Mesenchymal stem cell (in vitro differentiated cells and primary cell): ENCODE data around the gene TAGLN3.

Experiments used
- DNase-seq: peaks from one replicate; pipeline ENCODE4 v3.0.0-alpha.2; 2013
- H2AFZ ChIP-seq: one replicate; pipeline ENCODE4 v1.6.1; 2013; ENCODE audit warnings: low read depth, mild to moderate bottlenecking, control low read depth, inconsistent platforms, low read length, moderate library complexity
- H2AK5ac ChIP-seq: 2 replicates; pipeline ENCODE4 v1.6.1; 2013; ENCODE audit warnings: low read length, moderate library complexity, mild to moderate bottlenecking, inconsistent platforms; ENCODE audit not compliant: severe bottlenecking
- H2BK120ac ChIP-seq: one replicate; pipeline ENCODE4 v1.6.1; 2013; ENCODE audit warnings: low read depth, mild to moderate bottlenecking, inconsistent platforms, low read length, moderate library complexity
- H2BK12ac ChIP-seq, 2 experiments: one replicate each; pipeline ENCODE4 v1.6.1; 2013; ENCODE audit warnings: inconsistent platforms in 2 of 2, low read length in 2 of 2, mild to moderate bottlenecking in 2 of 2, moderate library complexity in 2 of 2, control low read depth in 1 of 2
- H2BK15ac ChIP-seq: one replicate; pipeline ENCODE4 v1.6.1; 2013; ENCODE audit warnings: mild to moderate bottlenecking, low read depth, inconsistent platforms; ENCODE audit not compliant: poor library complexity, severe bottlenecking
- H2BK5ac ChIP-seq: 2 replicates; pipeline ENCODE4 v1.6.1; 2013; ENCODE audit warnings: low read depth, mild to moderate bottlenecking, low read length, control low read depth, inconsistent platforms; ENCODE audit not compliant: poor library complexity, severe bottlenecking
- H3K14ac ChIP-seq, 2 experiments: one replicate each; pipeline ENCODE4 v1.6.1; 2013; ENCODE audit warnings: inconsistent platforms in 2 of 2, low read length in 2 of 2, control low read depth in 1 of 2, mild to moderate bottlenecking in 1 of 2, moderate library complexity in 1 of 2
- H3K18ac ChIP-seq, 2 experiments: one replicate each; pipeline ENCODE4 v1.6.1; 2013; ENCODE audit warnings: inconsistent platforms in 2 of 2, low read length in 2 of 2, control low read depth in 1 of 2, low read depth in 1 of 2, mild to moderate bottlenecking in 1 of 2
- H3K23ac ChIP-seq, 2 experiments: one replicate each; pipeline ENCODE4 v1.6.1; 2013; ENCODE audit warnings: inconsistent platforms in 2 of 2, low read length in 2 of 2, mild to moderate bottlenecking in 2 of 2, moderate library complexity in 2 of 2, control low read depth in 1 of 2
- H3K27ac ChIP-seq: 2 replicates; pipeline ENCODE4 v1.5.1; 2013; ENCODE audit warnings: mild to moderate bottlenecking, moderate library complexity, low read length, control low read depth, inconsistent platforms; ENCODE audit not compliant: poor library complexity, severe bottlenecking
- H3K27me3 ChIP-seq, 2 experiments: 2 replicates each; pipeline versions ENCODE4 v1.6.1 to v1.7.0; 2013; ENCODE audit warnings: low read length in 2 of 2, mild to moderate bottlenecking in 2 of 2, moderate library complexity in 2 of 2, control low read depth in 1 of 2, inconsistent platforms in 1 of 2; ENCODE audit not compliant: control insufficient read depth in 1 of 2, insufficient read depth in 1 of 2
- H3K36me3 ChIP-seq, 2 experiments: 2 replicates each; pipeline versions ENCODE4 v1.6.1 to v1.7.0; 2013; ENCODE audit warnings: low read length in 2 of 2, control low read depth in 1 of 2, inconsistent platforms in 1 of 2, low read depth in 1 of 2, mild to moderate bottlenecking in 1 of 2; ENCODE audit not compliant: insufficient read depth in 2 of 2, control insufficient read depth in 1 of 2
- H3K4ac ChIP-seq, 2 experiments: one replicate each; pipeline ENCODE4 v1.6.1; 2013; ENCODE audit warnings: inconsistent platforms in 2 of 2, low read length in 2 of 2, mild to moderate bottlenecking in 2 of 2, moderate library complexity in 2 of 2, control low read depth in 1 of 2, low read depth in 1 of 2
- H3K4me1 ChIP-seq: 2 replicates; pipeline ENCODE4 v1.6.1; 2013; ENCODE audit warnings: low read depth, low read length, control low read depth; ENCODE audit not compliant: control insufficient read depth, insufficient read depth
- H3K4me2 ChIP-seq: 2 replicates; pipeline ENCODE4 v1.6.1; 2013; ENCODE audit warnings: low read length, mild to moderate bottlenecking, inconsistent platforms; ENCODE audit not compliant: poor library complexity, severe bottlenecking
- H3K4me3 ChIP-seq, 2 experiments: 2 replicates each; pipeline versions ENCODE4 v1.5.1 to v1.7.0; 2013; ENCODE audit warnings: low read length in 2 of 2, mild to moderate bottlenecking in 2 of 2, control low read depth in 1 of 2, low read depth in 1 of 2; ENCODE audit not compliant: insufficient read depth in 1 of 2
- H3K79me1 ChIP-seq: replicated peaks from 2 replicates; pipeline ENCODE4 v1.6.1; 2013; ENCODE audit warnings: mild to moderate bottlenecking, control low read depth, low read length, inconsistent platforms; ENCODE audit not compliant: poor library complexity, severe bottlenecking
- H3K9ac ChIP-seq: 2 replicates; pipeline ENCODE4 v1.7.0; 2013; ENCODE audit warnings: mild to moderate bottlenecking, low read length, moderate library complexity
- H3K9me3 ChIP-seq: 2 replicates; pipeline ENCODE4 v1.7.0; 2013; ENCODE audit warnings: mild to moderate bottlenecking, low read length; ENCODE audit not compliant: control insufficient read depth
- H4K8ac ChIP-seq: one replicate; pipeline ENCODE4 v1.6.1; 2013; ENCODE audit warnings: inconsistent platforms, mild to moderate bottlenecking, low read length, moderate library complexity
- H4K91ac ChIP-seq: one replicate; pipeline ENCODE4 v1.6.1; 2013; ENCODE audit warnings: mild to moderate bottlenecking, low read length, inconsistent platforms
- WGBS: methylation state at CpG from one replicate; pipeline ENCODE4 v1.1.7; 2013; ENCODE audit warnings: mixed read lengths; 5-methylcytosine and 5-hydroxymethylcytosine counted together

Gene TAGLN3

GRCh38 chr3:112004669-112005068 lies 5.9 kb downstream of the TAGLN3 start:
- Histone ChIP-seq H4K8ac (no peak overlapping the region), H3K4ac (no peak overlapping the region), H2BK12ac (no peak overlapping the region), H3K23ac (no peak overlapping the region), H2AK5ac (no peak overlapping the region), H2BK120ac (no peak overlapping the region), H2BK5ac (no peak overlapping the region), H3K4me3 (no peak overlapping the region), H2AFZ (no peak overlapping the region), H3K14ac (no peak overlapping the region), H3K9me3 (no peaks in the 10 kb centered on the region), H3K9ac (no peak overlapping the region), H3K4me1 (peaks cover 25% of the 10 kb centered on the region), H2BK15ac (no peak overlapping the region), H3K79me1 (peaks cover 15% of the 10 kb centered on the region), H3K18ac (no peak overlapping the region), H3K27ac (no peak overlapping the region), H3K4me2 (no peak overlapping the region), H4K91ac (no peak overlapping the region), H3K36me3 (peaks cover 0 to 21% of the 10 kb centered on the region in 2 experiments), H3K27me3 (no peaks in the 10 kb centered on the region)
- WGBS: 100% methylated on average over 2 of the region's 2 CpGs
- DNase-seq: no peak

- H3K9ac ChIP-seq: no peak overlapping the region
- H3K14ac ChIP-seq: no peak overlapping the region
- H2BK5ac ChIP-seq: no peak overlapping the region
- H3K27me3 ChIP-seq: no peaks in the 10 kb centered on the region
- no peak overlapping the region for H4K8ac ChIP-seq
- H3K4me2 ChIP-seq: no peak overlapping the region
- no peak overlapping the region for H2AK5ac ChIP-seq
- H3K4me1 ChIP-seq: peaks cover 25% of the 10 kb centered on the region
- no peak overlapping the region for H3K23ac ChIP-seq
- H3K4ac ChIP-seq: no peak overlapping the region
- no peak overlapping the region for H2BK15ac ChIP-seq
- H3K4me3 ChIP-seq: no peak overlapping the region
- 90% methylated on average over 3 of the region's 4 CpGs for WGBS
- peaks cover 15% of the 10 kb centered on the region for H3K79me1 ChIP-seq
- no peak for DNase-seq
- no peak overlapping the region for H2BK120ac ChIP-seq
- H3K36me3 ChIP-seq: peaks cover 0 to 21% of the 10 kb centered on the region in 2 experiments
- H2BK12ac ChIP-seq: no peak overlapping the region
- no peaks in the 10 kb centered on the region for H3K9me3 ChIP-seq
- H3K27ac ChIP-seq: no peak overlapping the region
- H3K18ac ChIP-seq: no peak overlapping the region
- no peak overlapping the region for H2AFZ ChIP-seq
- H4K91ac ChIP-seq: no peak overlapping the region
These were observed 6.5 kb downstream of the TAGLN3 start for GRCh38 chr3:112005091-112005672.

GRCh38 chr3:112007633-112008032 lies 8.9 kb downstream of the TAGLN3 start:
- Histone ChIP-seq H3K27ac (peak overlapping the region; percentile 83), H3K27me3 (no peaks in the 10 kb centered on the region), H3K4me1 (peaks cover 28% of the 10 kb centered on the region), H2BK120ac (no peak overlapping the region), H2BK5ac (no peak overlapping the region), H3K36me3 (peaks cover 0 to 22% of the 10 kb centered on the region in 2 experiments), H4K8ac (no peak overlapping the region), H3K23ac (no peak overlapping the region), H2BK15ac (no peak overlapping the region), H3K79me1 (peaks cover 16% of the 10 kb centered on the region), H3K9ac (no peak overlapping the region), H2BK12ac (no peak overlapping the region), H3K4ac (no peak overlapping the region), H3K4me2 (no peak overlapping the region), H2AK5ac (no peak overlapping the region), H2AFZ (no peak overlapping the region), H4K91ac (no peak overlapping the region), H3K14ac (no peak overlapping the region), H3K4me3 (no peak overlapping the region), H3K18ac (no peak overlapping the region), H3K9me3 (no peaks in the 10 kb centered on the region)
- no CpG with 5 or more reads among the region's 1 CpG for whole genome bisulfite sequencing
- peak; percentile 30 for DNase-seq

GRCh38 chr3:112009670-112010069 lies 10.9 kb downstream of the TAGLN3 start:
- Histone ChIP-seq H2BK120ac (no peak overlapping the region), H3K18ac (no peak overlapping the region), H4K8ac (no peak overlapping the region), H2BK5ac (peak overlapping the region; percentile 36), H3K79me1 (peaks cover 8% of the 10 kb centered on the region), H2AK5ac (no peak overlapping the region), H3K14ac (no peak overlapping the region), H3K4ac (no peak overlapping the region), H2AFZ (no peak overlapping the region), H2BK12ac (no peak overlapping the region), H3K4me3 (no peak overlapping the region), H3K9me3 (no peaks in the 10 kb centered on the region), H3K9ac (no peak overlapping the region), H3K4me2 (no peak overlapping the region), H2BK15ac (no peak overlapping the region), H3K36me3 (peaks cover 0 to 18% of the 10 kb centered on the region in 2 experiments), H3K23ac (no peak overlapping the region), H3K4me1 (peaks cover 22% of the 10 kb centered on the region), H3K27ac (peak overlapping the region; percentile 35), H3K27me3 (no peaks in the 10 kb centered on the region), H4K91ac (no peak overlapping the region)
- no peak for DNase-seq
- no CpG with 5 or more reads among the region's 2 CpGs for WGBS
